SK-N-SH treated with all-trans-retinoic acid at 6 μM for 48 hours (cell line): ENCODE measurements around the gene CALY.

ENCODE experiments used
- ESRRG ChIP-seq: fragments of 250-450 bp; sonication (Bioruptor Pico); IDR thresholded peaks from 2 replicates; pipeline ENCODE4 v1.6.1; 2021; ENCODE audit warnings: mild to moderate bottlenecking
- ISL1 ChIP-seq: fragments of 250-450 bp; sonication (Bioruptor Pico); IDR thresholded peaks from 2 replicates; pipeline ENCODE4 v2.1.2; 2022; ENCODE audit warnings: mild to moderate bottlenecking, moderate library complexity
- OSR1 ChIP-seq: fragments of 250-450 bp; sonication (Bioruptor Pico); IDR thresholded peaks from 2 replicates; pipeline ENCODE4 v1.8.0; 2022; ENCODE audit warnings: moderate library complexity, mild to moderate bottlenecking, inconsistent platforms

- TF ChIP-seq OSR1 (no peak), ESRRG (CRISPR knock-in tag) (no peak), ISL1 (CRISPR knock-in tag) (no peak)
Observed at GRCh38 chr10:133297504-133297903, 39.2 kb downstream of the CALY start.
